ENCODE data around the gene DNAH17. TPM values are rescaled to one million over a fixed set of nuclear protein-coding genes. Genes with fewer than 3 reads are reported as not detected.

DNAH17 gene
- total RNA-seq, 4 donors from 2014 or later = under 0.01 TPM; not detected in 2

- no peak for TF ChIP-seq CTCF (IDR thresholded peaks at IDR 0.05)
- TF ChIP-seq POLR2A (IDR thresholded peaks at IDR 0.05) = no peak
- no peak for TF ChIP-seq EP300 (IDR thresholded peaks at IDR 0.05)
- Histone ChIP-seq H3K4me1 (no peaks in the 10 kb centered on the region), H3K27ac (no peak overlapping the region), H3K9me3 (no peaks in the 10 kb centered on the region), H3K36me3 (no peaks in the 10 kb centered on the region), H3K27me3 (peaks cover 0 to 5% of the 10 kb centered on the region in 2 donors), H3K4me3 (no peak overlapping the region)
- 94 to 97% methylated on average over 18 to 20 of the region's 20 CpGs for WGBS, 2 donors
- DNase-seq (ENCODE audit: low spot score in 2 of 2) = no peak
These were observed 122.8 kb downstream of the DNAH17 start for GRCh38 chr17:78454346-78454745.

- H3K4me1 ChIP-seq = no peaks in the 10 kb centered on the region
- 78 to 84% methylated on average over 7 of the region's 7 CpGs for WGBS, 2 donors
- no peaks in the 10 kb centered on the region for H3K9me3 ChIP-seq
- H3K4me3 ChIP-seq = no peak overlapping the region
- peaks cover 0 to 2% of the 10 kb centered on the region in 2 donors for H3K27me3 ChIP-seq
- DNase-seq (ENCODE audit: low spot score in 2 of 2) = no peak
- no peaks in the 10 kb centered on the region for H3K36me3 ChIP-seq
- no peak overlapping the region for H3K27ac ChIP-seq
- TF ChIP-seq CTCF (IDR thresholded peaks at IDR 0.05) (no peak), EP300 (IDR thresholded peaks at IDR 0.05) (no peak), POLR2A (IDR thresholded peaks at IDR 0.05) (no peak)
These were observed 125.4 kb downstream of the DNAH17 start for GRCh38 chr17:78451753-78452152.

- H3K27me3 ChIP-seq = no peaks in the 10 kb centered on the region
- no peak overlapping the region for H3K4me3 ChIP-seq
- TF ChIP-seq CTCF (IDR thresholded peaks at IDR 0.05) (no peak), POLR2A (IDR thresholded peaks at IDR 0.05) (no peak), EP300 (IDR thresholded peaks at IDR 0.05) (no peak)
- no peak for DNase-seq (ENCODE audit: low spot score in 2 of 2)
- 65 to 67% methylated on average over 17 to 18 of the region's 20 CpGs for WGBS, 2 donors
- no peaks in the 10 kb centered on the region for H3K9me3 ChIP-seq
- no peak overlapping the region for H3K27ac ChIP-seq
- no peaks in the 10 kb centered on the region for H3K4me1 ChIP-seq
- H3K36me3 ChIP-seq = no peaks in the 10 kb centered on the region
These were observed 126.4 kb downstream of the DNAH17 start for GRCh38 chr17:78450696-78451345.

GRCh38 chr17:78449983-78450595, 127.1 kb downstream of the DNAH17 start:
- Histone ChIP-seq H3K36me3 (no peaks in the 10 kb centered on the region), H3K4me1 (no peaks in the 10 kb centered on the region), H3K27me3 (peaks cover 0 to 6% of the 10 kb centered on the region in 2 donors), H3K27ac (no peak overlapping the region), H3K4me3 (no peak overlapping the region), H3K9me3 (no peaks in the 10 kb centered on the region)
- 91 to 93% methylated on average over 14 of the region's 14 CpGs for WGBS, 2 donors
- TF ChIP-seq CTCF (IDR thresholded peaks at IDR 0.05) (no peak), EP300 (IDR thresholded peaks at IDR 0.05) (no peak), POLR2A (IDR thresholded peaks at IDR 0.05) (no peak)
- DNase-seq (ENCODE audit: low spot score in 2 of 2) = no peak

- Histone ChIP-seq H3K27me3 (peaks cover 0 to 6% of the 10 kb centered on the region in 2 donors), H3K9me3 (no peaks in the 10 kb centered on the region), H3K4me1 (no peaks in the 10 kb centered on the region), H3K36me3 (no peaks in the 10 kb centered on the region), H3K27ac (no peak overlapping the region), H3K4me3 (no peak overlapping the region)
- WGBS, 2 donors = 66 to 72% methylated on average over 5 of the region's 5 CpGs
- TF ChIP-seq EP300 (IDR thresholded peaks at IDR 0.05) (no peak), CTCF (IDR thresholded peaks at IDR 0.05) (no peak), POLR2A (IDR thresholded peaks at IDR 0.05) (no peak)
- DNase-seq (ENCODE audit: low spot score in 2 of 2) = no peak
These were observed 128.7 kb downstream of the DNAH17 start for GRCh38 chr17:78448356-78448993.
